Measurements from ENCODE around the gene CTBP2. TPM values are rescaled to one million over a fixed set of nuclear protein-coding genes. Genes with fewer than 3 reads are reported as not detected.
A peak's percentile ranks its signal among the peaks of the same experiment; 100 is the strongest.

The CTBP2 gene
- total RNA-seq, 1 donor from 2014 or later: 57.7 TPM

- intact Hi-C loops (cut with DNase I): no loop called here
- H3K36me3 ChIP-seq: no peaks in the 10 kb centered on the region
- peaks cover 6 to 51% of the 10 kb centered on the region in 2 donors for H3K4me1 ChIP-seq
- DNase-seq (ENCODE audit: low spot score in 2 of 2): no peak
- no peak for TF ChIP-seq CTCF (IDR thresholded peaks at IDR 0.05)
- H3K4me3 ChIP-seq: no peak overlapping the region
- H3K27ac ChIP-seq: peak overlapping the region in 1 of 2 donors; percentile 32
- no peaks in the 10 kb centered on the region for H3K9me3 ChIP-seq
- H3K27me3 ChIP-seq: no peaks in the 10 kb centered on the region
Measured at GRCh38 chr10:125115409-125115808, 45.0 kb downstream of the CTBP2 start.

DNA sequence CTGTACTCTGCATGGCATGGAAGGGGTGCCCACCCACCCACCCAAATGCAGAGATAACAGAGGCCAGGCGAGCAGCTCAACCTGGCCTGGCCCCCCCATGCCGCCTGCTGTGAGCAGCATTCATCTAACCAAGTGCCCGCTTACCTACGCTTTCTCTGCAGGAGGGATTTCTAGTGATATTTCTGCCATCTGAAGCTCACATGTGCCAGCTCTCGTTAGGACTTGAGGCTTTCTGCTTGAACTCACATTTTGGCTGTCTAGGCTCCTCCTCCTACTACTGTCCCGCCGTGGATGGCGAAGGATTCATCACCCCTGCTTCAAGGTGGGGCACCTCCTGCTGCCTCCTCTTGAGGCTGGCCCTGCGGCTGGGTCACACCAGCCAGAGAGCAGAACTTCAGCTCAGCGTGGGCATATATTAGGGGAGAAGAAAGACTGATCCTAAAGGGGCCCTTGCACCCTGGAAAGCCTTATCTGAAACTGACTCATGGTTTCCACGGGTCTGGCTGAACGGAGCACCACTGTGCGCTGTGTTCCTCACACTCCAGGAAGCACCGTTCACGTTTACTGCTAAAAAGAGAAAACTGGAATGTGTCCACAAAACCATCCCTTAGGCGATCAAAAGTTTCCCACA lies 45.5 kb downstream of the CTBP2 start:
- no peak for DNase-seq (ENCODE audit: low spot score in 2 of 2)
- H3K36me3 ChIP-seq: peaks cover 0 to 2% of the 10 kb centered on the region in 2 donors
- peaks cover 6 to 46% of the 10 kb centered on the region in 2 donors for H3K4me1 ChIP-seq
- H3K27ac ChIP-seq: peak overlapping the region; percentile 32 to 53
- H3K4me3 ChIP-seq: no peak overlapping the region
- no peak for TF ChIP-seq CTCF (IDR thresholded peaks at IDR 0.05)
- intact Hi-C loops (cut with DNase I): no loop called here
- no peaks in the 10 kb centered on the region for H3K27me3 ChIP-seq
- H3K9me3 ChIP-seq: no peaks in the 10 kb centered on the region

DNA sequence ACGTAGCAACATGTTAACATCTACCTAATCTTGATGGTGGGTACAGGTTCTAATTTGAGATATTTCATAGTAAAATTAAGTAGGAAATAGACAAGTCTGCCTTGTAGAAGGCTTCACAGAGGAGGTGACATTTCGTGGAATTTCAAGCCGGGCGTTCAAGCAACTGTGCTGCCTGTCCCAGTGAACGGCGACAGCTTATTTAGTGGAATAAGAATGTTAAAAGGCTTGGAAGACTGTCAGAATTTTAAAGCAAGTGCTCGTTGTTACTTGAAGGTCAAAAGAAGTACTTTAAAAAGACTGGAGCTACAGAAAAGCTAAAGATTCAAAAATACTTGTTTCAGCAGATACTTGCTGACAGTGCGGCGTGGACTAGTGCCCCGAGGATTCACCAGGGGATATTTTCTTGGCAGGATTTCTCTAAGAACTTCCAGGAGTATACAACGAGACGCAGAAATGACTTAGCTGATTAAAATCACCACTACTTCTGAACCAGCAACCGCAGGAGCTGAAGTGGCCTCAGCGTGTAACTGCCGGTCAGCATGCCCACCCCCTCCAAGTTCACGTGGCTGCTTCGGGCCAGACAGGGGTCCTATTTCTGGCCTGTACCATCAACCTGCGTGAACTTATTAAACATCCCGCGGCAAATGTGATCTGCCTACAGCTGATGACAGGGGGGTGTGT lies 46.5 kb downstream of the CTBP2 start:
- intact Hi-C loops (cut with DNase I): no loop called here
- no peak for TF ChIP-seq CTCF (IDR thresholded peaks at IDR 0.05)
- Histone ChIP-seq H3K4me1 (peaks cover 6 to 40% of the 10 kb centered on the region in 2 donors), H3K4me3 (peak overlapping the region in 1 of 2 donors; percentile 14), H3K27me3 (no peaks in the 10 kb centered on the region), H3K36me3 (peaks cover 7 to 13% of the 10 kb centered on the region in 2 donors), H3K9me3 (no peaks in the 10 kb centered on the region), H3K27ac (peak overlapping the region; percentile 37 to 53)
- DNase-seq (ENCODE audit: low spot score in 2 of 2): no peak

- H3K4me1 ChIP-seq: peaks cover 3 to 30% of the 10 kb centered on the region in 2 donors
- TF ChIP-seq CTCF (IDR thresholded peaks at IDR 0.05): no peak
- peaks cover 17 to 22% of the 10 kb centered on the region in 2 donors for H3K36me3 ChIP-seq
- H3K27me3 ChIP-seq: no peaks in the 10 kb centered on the region
- DNase-seq (ENCODE audit: low spot score in 2 of 2): no peak
- no peak overlapping the region for H3K27ac ChIP-seq
- no peaks in the 10 kb centered on the region for H3K9me3 ChIP-seq
- no peak overlapping the region for H3K4me3 ChIP-seq
- intact Hi-C loops (cut with DNase I): no loop called here
Measured at GRCh38 chr10:125112697-125113494, 47.5 kb downstream of the CTBP2 start.

GRCh38 chr10:125111118-125111727 lies 49.1 kb downstream of the CTBP2 start:
- H3K4me1 ChIP-seq: peaks cover 3 to 14% of the 10 kb centered on the region in 2 donors
- DNase-seq (ENCODE audit: low spot score in 2 of 2): no peak
- H3K9me3 ChIP-seq: no peaks in the 10 kb centered on the region
- no peak for TF ChIP-seq CTCF (IDR thresholded peaks at IDR 0.05)
- no peak overlapping the region for H3K27ac ChIP-seq
- H3K27me3 ChIP-seq: no peaks in the 10 kb centered on the region
- H3K36me3 ChIP-seq: peaks cover 17 to 37% of the 10 kb centered on the region in 2 donors
- no peak overlapping the region for H3K4me3 ChIP-seq
- intact Hi-C loops (cut with DNase I): no loop called here

Data from ascending aorta (tissue), 2 donors.